K562 (cell line): ENCODE data around the gene ITGB3BP. TPM values are rescaled to one million over a fixed set of nuclear protein-coding genes. Genes with fewer than 3 reads are reported as not detected.

Experiments
- E4F1 ChIP-seq: fragments of 250-450 bp; sonication (Bioruptor Pico); IDR thresholded peaks from 2 replicates; pipeline ENCODE4 v1.5.0; 2021; ENCODE audit warnings: mild to moderate bottlenecking, borderline replicate concordance
- ESRRB ChIP-seq: fragments of 250-450 bp; sonication (Bioruptor Pico); IDR thresholded peaks from 2 replicates; pipeline ENCODE4 v1.5.0; 2020; ENCODE audit warnings: mild to moderate bottlenecking, moderate library complexity, borderline replicate concordance
- FOS ChIP-seq: IDR thresholded peaks from 3 replicates; pipeline ENCODE4 v1.6.1; 2011; ENCODE audit not compliant: insufficient read length; ENCODE audit errors: extremely low read depth
- NONO ChIP-seq, 2 experiments: fragments of 200-400 bp in 1 of 2; fragments of 450-650 bp in 1 of 2; formaldehyde crosslinking in 1 of 2; IDR thresholded peaks; 2 replicates each; pipeline ENCODE4 v1.6.1; 2017; ENCODE audit warnings: low read depth in 2 of 2, mild to moderate bottlenecking in 2 of 2, moderate library complexity in 2 of 2, low read length in 1 of 2
- PHF8 ChIP-seq: fragments of 200-600 bp; sonication (generic); IDR thresholded peaks from 2 replicates; pipeline ENCODE4 v1.6.1; 2012; ENCODE audit warnings: mixed run types, mild to moderate bottlenecking, inconsistent platforms, low read length, moderate library complexity, borderline replicate concordance
- RAD51 ChIP-seq: fragments of 450-650 bp; IDR thresholded peaks from 2 replicates; pipeline ENCODE4 v1.7.1; 2016; ENCODE audit warnings: low read depth, mild to moderate bottlenecking, borderline replicate concordance
- RBM39 ChIP-seq: fragments of 200-400 bp; formaldehyde crosslinking; optimal IDR thresholded peaks from 2 replicates; pipeline ENCODE3; 2018; ENCODE audit warnings: low read depth, low read length
- RHOXF2B ChIP-seq: fragments of 250-450 bp; sonication (Bioruptor Pico); conservative IDR thresholded peaks from 2 replicates; pipeline ENCODE4 v1.5.1; 2021
- SRSF7 ChIP-seq: fragments of 200-400 bp; formaldehyde crosslinking; optimal IDR thresholded peaks from 2 replicates; pipeline ENCODE3; 2017; ENCODE audit warnings: mild to moderate bottlenecking, low read depth, low read length
- THAP7 ChIP-seq: fragments of 250-450 bp; sonication (Bioruptor Pico); IDR thresholded peaks from 2 replicates; pipeline ENCODE4 v1.5.0; 2021
- ZNF212 ChIP-seq: fragments of 450-650 bp; formaldehyde crosslinking; IDR thresholded peaks from 2 replicates; pipeline ENCODE4 v1.4.0; 2020; ENCODE audit warnings: mild to moderate bottlenecking
- ZNF431 ChIP-seq: sonication (generic); formaldehyde crosslinking; IDR thresholded peaks from 2 replicates; pipeline ENCODE4 v1.8.0; 2022; ENCODE audit warnings: mild to moderate bottlenecking, missing genetic modification reagents
- ZNF436 ChIP-seq: fragments of 250-450, 450-650 bp; sonication (Bioruptor Pico); formaldehyde crosslinking; IDR thresholded peaks from 2 replicates; pipeline ENCODE4 v1.7.0; 2020; ENCODE audit warnings: mild to moderate bottlenecking
- ZNF449 ChIP-seq: fragments of 250-450 bp; sonication (Bioruptor Pico); IDR thresholded peaks from 2 replicates; pipeline ENCODE4 v1.8.0; 2022; ENCODE audit warnings: moderate library complexity, mild to moderate bottlenecking, inconsistent platforms
- polyA plus RNA-seq, 8 experiments: library from polyadenylated mRNA; depleted of rRNA in 4 of 8; stranded (reverse) in 5 of 8; unstranded in 3 of 8; fragments of >200 nt; fragmentation: Nextera tagmentation in 2 of 8; fragmentation: Illumina TruSeq in 1 of 8; extraction: Ambion mirVana in 2 of 8; extraction: Trizol in 1 of 8; gene quantifications; 2 replicates each; pipeline versions ENCODE4 v1.2.1 to v1.2.3, GENCODE V29; 2011 to 2014; ENCODE audit warnings: inconsistent platforms in 1 of 8, missing spikeins in 1 of 8
- total RNA-seq, 7 experiments: library from RNA; depleted of rRNA in 6 of 7; stranded (reverse); fragments of >200 nt in 6 of 7; fragmentation: Illumina TruSeq in 2 of 7; extraction: Trizol in 2 of 7; gene quantifications; 2 replicates each; pipeline versions ENCODE4 v1.2.1 to v1.2.3, GENCODE V29; 2011 to 2021; ENCODE audit warnings: low replicate concordance in 1 of 7
- TF ChIP-seq, protein P1 (sequence below), 2 experiments: IDR thresholded peaks; 2 replicates each; pipeline ENCODE4 v1.6.1; 2012; ENCODE audit warnings: improper control_type of control experiment in 2 of 2, low read depth in 2 of 2, low read length in 2 of 2, borderline replicate concordance in 1 of 2
- TF ChIP-seq, protein P2 (sequence below): fragments of 150-350 bp; conservative IDR thresholded peaks from 2 replicates; pipeline ENCODE4 v1.6.1; 2014; ENCODE audit warnings: low read length

ITGB3BP gene
- total and polyA plus RNA-seq, 9 of the 15 experiments (the other 6 are each of a cell fraction or from before 2014, with no cell fraction given), result 62.8 to 151 (median 110) TPM

DNA sequence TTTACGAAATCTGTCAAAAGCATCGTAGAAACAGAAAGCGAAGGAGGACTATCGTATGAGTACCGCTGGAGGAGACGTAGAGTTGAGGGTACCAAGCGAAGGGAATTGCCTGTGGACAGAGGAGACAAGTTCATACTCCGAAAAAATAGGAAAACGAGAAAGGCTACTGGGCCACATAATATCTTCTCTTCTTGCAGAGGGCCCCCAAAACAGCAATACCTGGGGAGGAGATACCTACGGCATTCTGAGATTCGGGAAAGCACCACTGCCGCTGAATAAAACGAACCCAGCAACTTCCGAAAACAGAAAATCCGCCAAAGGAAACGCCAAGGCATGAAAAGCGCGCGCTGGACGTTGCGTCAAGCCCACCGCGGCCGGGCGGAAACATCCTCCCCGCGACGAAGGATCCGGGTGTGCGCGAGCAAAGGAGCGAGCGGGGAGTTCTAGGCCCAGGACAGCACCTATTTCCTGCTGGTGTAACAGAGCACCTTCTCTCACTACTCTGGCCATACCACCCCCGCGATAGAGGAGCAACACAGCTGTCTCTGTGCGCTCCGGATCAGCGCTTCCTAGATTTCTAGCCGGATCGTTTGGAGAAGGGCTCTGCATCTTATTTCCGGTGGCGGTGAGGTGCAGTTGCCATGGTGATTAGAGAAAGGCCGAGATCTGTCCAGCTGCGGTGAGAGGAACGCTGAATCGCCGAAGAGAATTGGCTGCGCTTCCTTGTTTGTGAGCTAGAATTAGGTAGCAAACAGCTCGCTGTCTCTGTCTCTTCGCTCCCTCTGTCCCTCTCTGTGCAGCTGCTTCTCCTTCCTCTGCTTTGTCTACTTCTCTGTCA, at the start of gene ITGB3BP, which contains the start of gene EFCAB7 (continued):
- TF ChIP-seq NONO (IDR thresholded peaks at IDR 0.05; ENCODE audit: low read depth in 2 of 2, low read length in 1 of 2) (peak in 1 of 2 experiments; percentile 59; a peak in 1 of 4 replicates), PHF8 (peak; percentile 62; the same call in 1 of the 2 replicates), ESRRB (CRISPR knock-in tag) (no peak), THAP7 (CRISPR knock-in tag) (no peak; the same call in 1 of the 2 replicates), ZNF431 (0 out of 2 replicates have a peak, but pooled peaks have one; percentile 29), E4F1 (CRISPR knock-in tag) (0 out of 2 replicates have a peak, but pooled peaks have one; percentile 21), ZNF212 (no peak), FOS (no peak), ZNF449 (CRISPR knock-in tag) (no peak), SRSF7 (no peak), RAD51 (peak; percentile 44; the same call in 1 of the 2 replicates), ZNF436 (CRISPR knock-in tag) (no peak), RHOXF2B (no peak), RBM39 (no peak)
- TF ChIP-seq, protein P1, sequence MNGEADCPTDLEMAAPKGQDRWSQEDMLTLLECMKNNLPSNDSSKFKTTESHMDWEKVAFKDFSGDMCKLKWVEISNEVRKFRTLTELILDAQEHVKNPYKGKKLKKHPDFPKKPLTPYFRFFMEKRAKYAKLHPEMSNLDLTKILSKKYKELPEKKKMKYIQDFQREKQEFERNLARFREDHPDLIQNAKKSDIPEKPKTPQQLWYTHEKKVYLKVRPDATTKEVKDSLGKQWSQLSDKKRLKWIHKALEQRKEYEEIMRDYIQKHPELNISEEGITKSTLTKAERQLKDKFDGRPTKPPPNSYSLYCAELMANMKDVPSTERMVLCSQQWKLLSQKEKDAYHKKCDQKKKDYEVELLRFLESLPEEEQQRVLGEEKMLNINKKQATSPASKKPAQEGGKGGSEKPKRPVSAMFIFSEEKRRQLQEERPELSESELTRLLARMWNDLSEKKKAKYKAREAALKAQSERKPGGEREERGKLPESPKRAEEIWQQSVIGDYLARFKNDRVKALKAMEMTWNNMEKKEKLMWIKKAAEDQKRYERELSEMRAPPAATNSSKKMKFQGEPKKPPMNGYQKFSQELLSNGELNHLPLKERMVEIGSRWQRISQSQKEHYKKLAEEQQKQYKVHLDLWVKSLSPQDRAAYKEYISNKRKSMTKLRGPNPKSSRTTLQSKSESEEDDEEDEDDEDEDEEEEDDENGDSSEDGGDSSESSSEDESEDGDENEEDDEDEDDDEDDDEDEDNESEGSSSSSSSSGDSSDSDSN (IDR thresholded peaks at IDR 0.05; ENCODE audit: borderline replicate concordance in 1 of 2, low read depth in 2 of 2, low read length in 2 of 2), result peak in 1 of 2 experiments; percentile 72; a peak in 1 of 4 replicates
- TF ChIP-seq, protein P2, sequence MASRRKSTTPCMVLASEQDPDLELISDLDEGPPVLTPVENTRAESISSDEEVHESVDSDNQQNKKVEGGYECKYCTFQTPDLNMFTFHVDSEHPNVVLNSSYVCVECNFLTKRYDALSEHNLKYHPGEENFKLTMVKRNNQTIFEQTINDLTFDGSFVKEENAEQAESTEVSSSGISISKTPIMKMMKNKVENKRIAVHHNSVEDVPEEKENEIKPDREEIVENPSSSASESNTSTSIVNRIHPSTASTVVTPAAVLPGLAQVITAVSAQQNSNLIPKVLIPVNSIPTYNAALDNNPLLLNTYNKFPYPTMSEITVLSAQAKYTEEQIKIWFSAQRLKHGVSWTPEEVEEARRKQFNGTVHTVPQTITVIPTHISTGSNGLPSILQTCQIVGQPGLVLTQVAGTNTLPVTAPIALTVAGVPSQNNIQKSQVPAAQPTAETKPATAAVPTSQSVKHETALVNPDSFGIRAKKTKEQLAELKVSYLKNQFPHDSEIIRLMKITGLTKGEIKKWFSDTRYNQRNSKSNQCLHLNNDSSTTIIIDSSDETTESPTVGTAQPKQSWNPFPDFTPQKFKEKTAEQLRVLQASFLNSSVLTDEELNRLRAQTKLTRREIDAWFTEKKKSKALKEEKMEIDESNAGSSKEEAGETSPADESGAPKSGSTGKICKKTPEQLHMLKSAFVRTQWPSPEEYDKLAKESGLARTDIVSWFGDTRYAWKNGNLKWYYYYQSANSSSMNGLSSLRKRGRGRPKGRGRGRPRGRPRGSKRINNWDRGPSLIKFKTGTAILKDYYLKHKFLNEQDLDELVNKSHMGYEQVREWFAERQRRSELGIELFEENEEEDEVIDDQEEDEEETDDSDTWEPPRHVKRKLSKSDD, result no peak
